Effector CD8-positive, alpha-beta T cell (primary cell): Measurements from ENCODE around the gene GLYATL3.

Experiments used
- DNase-seq: peaks from one replicate; lab custom pipeline; 2025; lab: John Stamatoyannopoulos, UW

Gene GLYATL3

GRCh38 chr6:49514571-49515484 is 15.1 kb downstream of the GLYATL3 start:
- no peak for DNase-seq

GRCh38 chr6:49515485-49516146 is 15.9 kb downstream of the GLYATL3 start:
- DNase-seq = no peak

DNA sequence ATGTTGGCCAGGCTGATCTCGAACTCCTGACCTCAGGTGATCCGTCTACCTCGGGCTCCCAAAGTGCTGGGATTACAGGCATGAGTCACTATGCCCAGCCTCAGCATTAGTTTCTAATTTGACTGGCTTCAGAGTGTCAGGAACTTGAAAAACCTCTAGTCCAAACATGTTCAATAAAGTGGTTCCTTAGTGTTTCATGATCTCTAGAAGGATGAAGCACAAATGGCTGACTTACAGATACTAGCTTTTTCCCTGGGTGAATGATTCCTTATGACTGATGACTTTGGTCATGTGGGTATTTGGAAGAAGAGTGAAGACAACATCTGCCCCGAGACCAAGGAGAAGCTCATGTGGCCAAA is 16.4 kb downstream of the GLYATL3 start:
- DNase-seq = no peak

DNA sequence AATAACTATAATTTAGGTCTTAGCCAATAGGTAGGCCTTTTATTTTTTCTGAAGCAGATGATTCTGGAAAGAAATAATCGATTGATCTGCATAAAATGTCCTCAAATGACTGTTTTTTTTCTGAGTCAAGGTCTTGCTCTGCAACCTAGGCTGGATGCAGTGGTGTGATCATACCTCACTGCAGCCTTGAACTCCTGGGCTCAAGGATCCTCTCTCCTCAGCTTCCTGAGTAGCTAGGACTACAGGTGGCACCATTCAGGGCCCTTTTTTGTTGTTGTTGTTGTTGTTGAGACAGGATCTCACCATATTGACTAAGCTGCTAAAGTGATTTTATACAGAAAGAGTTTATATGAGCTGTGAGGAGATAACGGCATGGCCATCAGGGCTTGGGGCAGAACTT is 18.2 kb downstream of the GLYATL3 start:
- no peak for DNase-seq

DNA sequence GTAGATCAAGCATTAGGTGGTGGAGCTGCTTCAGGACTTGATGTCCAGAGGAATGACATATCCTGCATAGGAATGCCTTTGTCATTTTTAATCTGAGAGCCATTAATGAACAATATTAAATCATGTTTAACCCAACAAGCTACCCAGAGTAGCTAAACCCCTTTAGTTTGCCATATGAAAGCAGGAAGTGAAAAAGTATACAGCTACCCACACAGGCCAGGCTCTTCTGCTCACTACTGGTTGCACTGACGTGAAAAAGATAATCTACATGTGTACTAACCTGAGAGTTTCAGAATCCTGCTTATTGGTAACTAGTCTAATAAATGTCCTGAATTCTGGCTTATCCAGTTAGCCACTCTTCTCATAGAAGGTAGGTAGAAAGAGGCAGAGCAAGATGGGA is 19.9 kb downstream of the GLYATL3 start:
- no peak for DNase-seq

- no peak for DNase-seq
These were observed 23.2 kb downstream of the GLYATL3 start for GRCh38 chr6:49522710-49523593.

GRCh38 chr6:49523901-49524300 is 24.2 kb downstream of the GLYATL3 start:
- DNase-seq = no peak

GRCh38 chr6:49524541-49524940 is 24.8 kb downstream of the GLYATL3 start:
- DNase-seq = no peak

DNA sequence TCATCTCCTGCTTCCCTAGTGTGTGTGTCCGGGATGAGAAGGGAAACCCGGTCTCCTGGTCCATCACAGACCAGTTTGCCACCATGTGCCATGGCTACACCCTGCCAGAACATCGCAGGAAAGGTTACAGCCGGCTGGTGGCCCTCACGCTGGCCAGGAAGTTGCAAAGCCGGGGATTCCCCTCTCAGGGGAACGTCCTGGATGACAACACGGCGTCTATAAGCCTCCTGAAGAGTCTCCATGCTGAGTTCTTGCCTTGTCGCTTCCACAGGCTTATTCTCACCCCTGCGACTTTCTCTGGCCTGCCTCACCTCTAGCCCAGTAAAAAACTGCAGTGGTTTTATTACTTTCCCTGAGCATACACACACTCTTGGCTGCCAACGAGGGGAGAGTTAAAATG is 26.9 kb downstream of the GLYATL3 start:
- no peak for DNase-seq

- DNase-seq = no peak
These were observed 27.6 kb downstream of the GLYATL3 start for GRCh38 chr6:49527320-49527719.

DNA sequence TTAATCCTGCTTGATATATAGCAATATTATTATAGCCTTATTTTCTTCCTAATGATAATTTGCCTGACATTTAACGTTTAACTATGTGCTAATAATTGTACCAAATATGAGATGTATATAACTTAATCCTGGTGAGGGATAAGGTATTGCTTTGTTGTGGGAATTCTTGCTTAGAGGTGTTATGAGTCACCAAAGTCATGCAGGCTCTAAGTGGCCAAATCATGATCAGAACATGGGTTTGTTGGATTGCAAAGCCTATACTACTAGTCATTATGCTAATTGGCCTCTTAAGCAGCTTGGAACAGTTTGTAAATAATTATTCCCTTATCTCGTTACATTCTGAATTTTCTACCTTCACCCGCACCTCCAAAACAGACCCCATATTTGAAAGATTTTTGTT is 28.8 kb downstream of the GLYATL3 start:
- no peak for DNase-seq

DNA sequence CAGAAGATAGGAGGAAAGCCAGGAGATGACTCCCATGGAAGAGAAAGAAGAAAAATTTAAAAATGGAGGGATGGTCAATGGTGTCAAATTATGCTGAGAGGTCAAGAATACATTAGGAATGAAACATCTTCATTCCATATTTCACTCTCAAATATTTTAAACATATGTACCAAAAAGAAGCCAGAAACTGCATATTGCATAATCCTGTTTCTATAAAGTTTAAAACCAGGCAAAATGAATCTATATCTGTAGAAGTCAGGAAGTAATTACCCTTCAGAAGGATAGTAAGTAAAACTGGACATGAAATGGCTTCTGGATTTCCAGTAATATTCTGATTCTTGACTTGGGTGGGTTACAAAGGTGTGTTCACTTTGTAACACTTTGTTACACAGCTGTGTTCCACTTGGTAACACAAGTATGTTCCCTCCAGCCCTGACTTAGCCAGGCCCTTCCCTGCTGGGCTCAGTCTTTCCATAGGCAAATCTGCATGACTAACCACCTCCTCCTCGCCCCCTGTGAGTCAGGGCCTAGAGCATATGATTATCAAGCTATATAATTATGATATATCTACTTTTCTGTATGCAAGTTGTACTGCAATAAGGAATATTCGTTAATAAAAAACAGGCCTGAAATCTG is 30.5 kb downstream of the GLYATL3 start:
- DNase-seq = no peak

GRCh38 chr6:49531774-49532569 is 32.2 kb downstream of the GLYATL3 start:
- DNase-seq = no peak

GRCh38 chr6:49535795-49536194 is 36.1 kb downstream of the GLYATL3 start:
- DNase-seq = no peak

GRCh38 chr6:49539102-49539501 is 39.4 kb downstream of the GLYATL3 start:
- DNase-seq = no peak

DNA sequence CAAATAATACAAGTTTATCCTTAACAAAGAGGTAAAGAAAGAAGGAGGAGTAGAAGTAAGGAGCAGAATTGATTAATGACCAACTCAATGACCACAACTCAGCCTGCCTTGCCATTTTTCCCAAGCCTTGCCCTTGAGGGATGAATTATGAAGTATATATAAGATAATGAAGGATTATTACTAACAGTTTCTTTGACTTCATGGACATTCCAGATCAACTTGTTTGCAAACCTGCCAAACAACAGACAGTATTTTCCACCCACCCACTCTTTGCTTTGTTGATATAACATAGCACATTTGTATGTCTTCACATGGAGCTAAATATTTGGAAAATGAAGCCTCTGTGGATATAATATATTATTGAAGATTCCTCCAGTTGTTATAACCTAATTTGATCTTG is 40.9 kb downstream of the GLYATL3 start:
- DNase-seq = no peak

GRCh38 chr6:49541210-49541724 is 41.5 kb downstream of the GLYATL3 start:
- DNase-seq = no peak

DNA sequence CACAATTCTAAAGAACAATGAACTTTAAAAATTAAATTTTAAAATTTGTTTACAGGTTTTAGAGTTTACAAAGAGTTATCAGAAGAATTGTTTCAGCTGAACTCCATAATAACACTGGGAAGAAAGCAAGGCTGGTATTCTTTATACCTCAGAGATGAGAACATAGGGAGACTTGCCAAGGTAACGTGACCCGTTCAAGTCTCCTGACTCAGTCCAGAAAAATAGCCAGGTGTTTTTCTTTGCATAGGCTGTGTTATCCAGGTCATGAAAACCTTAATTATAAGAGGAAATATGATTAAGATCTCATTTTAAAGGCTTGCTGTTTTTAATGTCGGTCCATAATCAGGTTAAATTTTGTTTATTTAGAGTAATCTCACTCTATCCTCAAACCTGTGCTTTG is 42.2 kb downstream of the GLYATL3 start:
- DNase-seq = no peak

DNA sequence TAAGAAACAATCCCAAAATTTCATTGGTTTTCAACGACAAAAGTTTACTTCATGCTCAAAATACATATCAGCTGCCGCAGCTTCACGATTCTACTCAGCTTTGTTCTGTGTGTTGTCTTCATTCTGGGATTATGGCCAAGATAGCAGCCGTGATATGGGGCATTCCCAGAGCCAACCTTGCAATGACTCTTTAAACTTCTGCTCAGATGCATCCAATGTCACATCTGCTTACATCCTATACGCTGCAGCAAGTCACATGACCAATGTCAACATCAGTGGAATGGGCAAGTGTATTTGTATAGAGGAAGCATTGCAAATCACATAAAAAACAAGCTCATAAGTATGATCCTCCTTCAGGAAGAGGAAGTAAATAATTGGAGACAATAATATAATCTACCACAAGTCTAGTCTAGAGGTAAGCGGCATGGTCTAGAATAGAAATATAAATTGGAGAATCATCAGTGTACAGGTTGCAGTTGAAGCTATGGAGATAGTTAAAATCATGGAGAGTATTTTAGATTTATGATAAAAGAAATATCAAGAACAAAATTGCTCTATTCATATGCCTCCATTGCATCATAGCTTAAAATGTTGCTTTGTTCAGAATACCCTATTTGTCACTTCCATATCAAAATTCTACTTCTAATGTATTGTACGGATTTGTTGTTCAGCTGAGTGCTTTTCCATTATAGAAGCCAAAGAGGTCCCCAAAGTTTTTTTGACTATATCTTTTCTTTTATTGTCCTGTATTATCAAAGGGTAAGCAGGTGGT is 43.5 kb downstream of the GLYATL3 start:
- DNase-seq = no peak

DNA sequence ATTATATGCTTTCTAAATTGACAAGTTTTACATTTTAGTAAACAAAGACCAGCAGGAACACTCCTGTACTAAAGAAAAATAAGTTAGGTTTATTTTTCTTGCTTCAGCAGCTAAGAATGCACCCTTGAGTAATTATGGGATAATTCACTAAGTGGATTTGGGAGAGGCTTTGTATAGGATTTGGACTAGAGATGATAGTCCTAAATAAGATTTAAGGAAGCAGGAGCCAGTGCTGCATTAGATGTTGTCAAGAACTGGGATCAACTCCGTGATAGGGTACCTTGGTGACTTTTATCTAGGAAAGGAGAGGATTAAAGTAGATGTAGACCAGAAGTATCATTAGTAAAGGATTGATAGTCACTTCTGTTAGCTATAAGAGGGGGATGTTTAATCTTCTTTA is 46.6 kb downstream of the GLYATL3 start:
- no peak for DNase-seq
